ENCODE measurements around the gene JMJD7.

Gene JMJD7

GRCh38 chr15:41851755-41852370, 24.0 kb downstream of the JMJD7 start:
- no peak overlapping the region for H3K4me3 ChIP-seq (ENCODE audit: low read length)
- TF ChIP-seq ZNF274 (IDR thresholded peaks at IDR 0.05; ENCODE audit: low read depth, low read length), result no peak

- TF ChIP-seq ZNF274 (IDR thresholded peaks at IDR 0.05; ENCODE audit: low read depth, low read length), result no peak
- no peak overlapping the region for H3K4me3 ChIP-seq (ENCODE audit: low read length)
Observed at GRCh38 chr15:41852736-41853590, 25.1 kb downstream of the JMJD7 start.

- no peak overlapping the region for H3K4me3 ChIP-seq (ENCODE audit: low read length)
- no peak for TF ChIP-seq ZNF274 (IDR thresholded peaks at IDR 0.05; ENCODE audit: low read depth, low read length)
Observed at GRCh38 chr15:41853831-41854230, 25.9 kb downstream of the JMJD7 start.

GRCh38 chr15:41854443-41854842, 26.6 kb downstream of the JMJD7 start:
- no peak for TF ChIP-seq ZNF274 (IDR thresholded peaks at IDR 0.05; ENCODE audit: low read depth, low read length)
- no peak overlapping the region for H3K4me3 ChIP-seq (ENCODE audit: low read length)

- H3K4me3 ChIP-seq (ENCODE audit: low read length), result no peak overlapping the region
- TF ChIP-seq ZNF274 (IDR thresholded peaks at IDR 0.05; ENCODE audit: low read depth, low read length), result no peak
Observed at GRCh38 chr15:41855261-41855961, 27.5 kb downstream of the JMJD7 start.

- no peak overlapping the region for H3K4me3 ChIP-seq (ENCODE audit: low read length)
- TF ChIP-seq ZNF274 (IDR thresholded peaks at IDR 0.05; ENCODE audit: low read depth, low read length), result no peak
Observed at GRCh38 chr15:41856262-41856661, 28.4 kb downstream of the JMJD7 start.

- H3K4me3 ChIP-seq (ENCODE audit: low read length), result no peak overlapping the region
- no peak for TF ChIP-seq ZNF274 (IDR thresholded peaks at IDR 0.05; ENCODE audit: low read depth, low read length)
Observed at GRCh38 chr15:41856716-41857115, 28.8 kb downstream of the JMJD7 start.

- TF ChIP-seq ZNF274 (IDR thresholded peaks at IDR 0.05; ENCODE audit: low read depth, low read length), result no peak
- H3K4me3 ChIP-seq (ENCODE audit: low read length), result no peak overlapping the region
Observed at GRCh38 chr15:41857316-41857715, 29.4 kb downstream of the JMJD7 start.

- no peak overlapping the region for H3K4me3 ChIP-seq (ENCODE audit: low read length)
- no peak for TF ChIP-seq ZNF274 (IDR thresholded peaks at IDR 0.05; ENCODE audit: low read depth, low read length)
Observed at GRCh38 chr15:41858756-41859155, 30.9 kb downstream of the JMJD7 start.

GRCh38 chr15:41860049-41860828, 32.3 kb downstream of the JMJD7 start:
- TF ChIP-seq ZNF274 (IDR thresholded peaks at IDR 0.05; ENCODE audit: low read depth, low read length), result no peak

GRCh38 chr15:41861736-41862356, 34.0 kb downstream of the JMJD7 start:
- no peak overlapping the region for H3K4me3 ChIP-seq (ENCODE audit: low read length)
- TF ChIP-seq ZNF274 (IDR thresholded peaks at IDR 0.05; ENCODE audit: low read depth, low read length), result no peak

More at GRCh38 chr15:41860049-41860828, 32.3 kb downstream of the JMJD7 start:
- H3K4me3 ChIP-seq (ENCODE audit: low read length), result no peak overlapping the region

GRCh38 chr15:41862515-41863116, 34.7 kb downstream of the JMJD7 start:
- H3K4me3 ChIP-seq (ENCODE audit: low read length), result no peak overlapping the region

GRCh38 chr15:41865490-41866055, 37.7 kb downstream of the JMJD7 start:
- TF ChIP-seq ZNF274 (IDR thresholded peaks at IDR 0.05; ENCODE audit: low read depth, low read length), result no peak
- no peak overlapping the region for H3K4me3 ChIP-seq (ENCODE audit: low read length)

More at GRCh38 chr15:41862515-41863116, 34.7 kb downstream of the JMJD7 start:
- TF ChIP-seq ZNF274 (IDR thresholded peaks at IDR 0.05; ENCODE audit: low read depth, low read length), result no peak

Measured in GM08714 (cell line).